HG03575 (cell line): ENCODE data around the gene FBXW7.

Experiments
- ATAC-seq: cut with Tn5 transposase; IDR thresholded peaks from one replicate; pipeline ENCODE4 v1.9.1; 2021; ENCODE audit not compliant: unreplicated experiment, insufficient number of reproducible peaks, low FRiP score; ENCODE audit errors: extremely low read depth

The FBXW7 gene

DNA sequence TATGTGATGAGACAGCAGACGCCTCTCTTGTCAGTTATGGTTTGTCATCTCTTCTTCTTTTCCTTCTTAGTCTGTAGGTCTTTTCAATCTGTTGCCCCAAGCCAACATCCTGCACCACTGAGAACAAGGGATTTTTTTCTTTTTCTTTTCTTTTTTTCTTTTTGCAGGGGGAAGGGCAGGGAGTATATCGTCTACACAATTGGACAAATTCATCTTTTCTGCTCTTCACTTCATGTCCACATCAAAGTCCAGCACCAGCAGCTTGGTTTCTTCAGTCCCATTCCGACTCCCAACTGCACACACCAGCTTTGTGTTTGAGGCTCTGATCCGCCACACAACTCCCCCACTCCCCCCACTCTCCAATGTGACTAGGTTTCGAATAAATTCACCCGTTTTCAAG lies 213.2 kb downstream of the FBXW7 start:
- no peak for ATAC-seq

DNA sequence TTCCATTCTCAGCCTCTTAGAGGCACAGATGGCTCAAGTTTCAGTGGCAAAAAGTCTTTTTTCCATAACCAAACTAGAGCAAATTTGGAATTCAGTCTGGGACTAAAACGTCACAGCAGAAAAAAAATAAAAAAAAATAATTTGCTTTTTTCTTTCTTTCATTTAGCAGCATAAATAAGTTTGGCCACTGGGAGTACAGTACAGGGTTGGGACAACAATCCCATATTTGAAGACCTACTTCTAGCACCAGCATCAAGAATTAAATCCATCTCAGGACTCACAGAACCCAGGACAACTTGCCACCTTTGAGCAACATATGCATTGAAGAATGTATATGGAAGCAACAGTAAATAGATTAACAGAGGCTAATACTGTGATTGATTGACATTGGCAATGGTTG lies 214.0 kb downstream of the FBXW7 start:
- ATAC-seq = no peak

DNA sequence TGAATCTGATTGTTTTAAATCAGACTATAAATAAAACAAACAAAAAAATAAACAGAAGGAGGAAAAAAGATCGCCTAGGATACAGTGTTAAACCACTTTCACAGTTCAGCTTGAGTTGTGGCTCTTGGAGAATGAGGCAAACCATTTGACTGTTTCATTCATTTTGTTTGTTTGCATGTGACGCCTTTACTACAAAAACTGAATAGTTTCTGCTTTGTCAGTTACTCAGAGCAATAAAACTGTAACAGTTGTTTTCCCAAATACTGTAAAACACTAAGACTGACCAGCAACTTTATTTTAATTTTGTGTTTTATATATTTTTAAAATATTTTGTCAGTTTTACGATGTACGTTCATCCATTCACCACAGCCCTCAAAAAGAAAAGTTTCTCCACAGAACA lies 214.5 kb downstream of the FBXW7 start:
- no peak for ATAC-seq

DNA sequence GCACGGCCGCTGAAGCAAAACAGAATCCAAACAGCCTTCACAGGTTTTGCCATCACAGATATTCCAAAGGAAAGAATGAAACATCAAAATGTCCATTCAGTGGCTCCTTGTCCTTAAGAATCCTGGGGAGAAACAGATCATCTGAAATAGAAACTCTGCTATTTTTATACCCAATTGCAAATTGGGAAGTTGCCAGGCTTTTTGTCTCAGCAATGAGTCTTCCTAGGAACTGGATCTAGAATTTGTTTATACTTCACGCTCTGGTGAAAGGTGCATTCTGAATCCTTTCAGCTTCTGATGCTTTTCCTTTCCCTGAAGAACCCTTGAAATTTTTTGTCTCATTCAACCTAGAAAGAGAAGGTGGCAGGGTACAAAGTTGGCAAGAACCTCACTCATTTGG lies 218.9 kb downstream of the FBXW7 start:
- no peak for ATAC-seq

DNA sequence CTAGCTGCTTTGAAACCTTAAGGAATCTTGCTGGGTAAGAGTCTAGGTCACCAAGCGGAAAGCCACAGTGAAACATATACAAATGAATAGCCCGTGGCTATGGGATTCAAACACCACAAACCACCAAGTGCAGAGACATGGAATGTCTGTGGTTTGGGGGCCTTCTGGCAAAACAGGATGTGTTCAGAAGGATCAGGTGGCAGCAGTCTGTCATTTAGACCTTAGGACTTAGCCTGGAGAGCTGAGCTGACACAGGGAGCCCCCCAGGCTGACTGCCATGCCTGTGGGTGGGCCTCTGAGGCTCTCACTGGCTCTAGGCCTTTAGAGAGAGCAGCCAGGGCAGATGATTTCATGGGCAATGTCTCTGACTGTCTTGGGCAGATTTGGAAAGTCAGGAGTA lies 225.6 kb downstream of the FBXW7 start:
- no peak for ATAC-seq

DNA sequence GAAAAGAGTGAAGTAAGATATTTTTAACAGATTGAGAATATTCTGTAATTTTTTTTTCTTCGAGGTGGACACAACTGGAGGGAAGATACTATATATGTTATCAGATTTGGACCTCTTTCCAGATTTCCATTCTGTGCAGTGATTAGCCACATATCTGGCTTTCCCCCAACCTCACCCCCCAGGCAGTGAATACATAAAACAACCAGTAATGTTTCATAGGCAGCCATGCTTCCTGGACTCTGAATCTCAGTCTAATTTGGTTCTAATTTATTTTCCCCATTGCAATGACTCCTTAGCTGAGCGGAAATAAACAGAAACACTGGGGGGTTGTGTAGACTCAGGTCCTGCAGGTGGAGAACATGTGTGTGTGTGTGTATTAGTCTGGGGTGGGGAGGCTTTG lies 226.5 kb downstream of the FBXW7 start:
- no peak for ATAC-seq

DNA sequence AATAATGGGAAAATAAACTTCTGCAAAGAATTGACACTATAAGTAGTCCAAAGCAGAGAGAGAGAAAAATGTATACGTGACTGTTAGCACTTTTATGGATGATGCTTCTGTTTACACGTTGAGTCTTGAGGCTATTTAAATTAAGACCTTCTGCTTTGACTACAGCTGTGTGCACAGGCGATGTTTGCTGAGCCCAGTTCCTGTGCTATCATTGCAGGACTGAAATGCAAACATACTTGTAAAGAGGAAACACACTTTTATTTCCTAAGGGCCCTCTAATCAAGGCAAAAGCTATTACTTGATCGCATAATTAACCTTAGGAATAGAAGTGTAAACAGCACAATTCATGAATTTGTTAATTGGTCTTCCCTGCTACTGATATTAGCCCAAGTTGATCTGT lies 226.9 kb downstream of the FBXW7 start:
- ATAC-seq = no peak

DNA sequence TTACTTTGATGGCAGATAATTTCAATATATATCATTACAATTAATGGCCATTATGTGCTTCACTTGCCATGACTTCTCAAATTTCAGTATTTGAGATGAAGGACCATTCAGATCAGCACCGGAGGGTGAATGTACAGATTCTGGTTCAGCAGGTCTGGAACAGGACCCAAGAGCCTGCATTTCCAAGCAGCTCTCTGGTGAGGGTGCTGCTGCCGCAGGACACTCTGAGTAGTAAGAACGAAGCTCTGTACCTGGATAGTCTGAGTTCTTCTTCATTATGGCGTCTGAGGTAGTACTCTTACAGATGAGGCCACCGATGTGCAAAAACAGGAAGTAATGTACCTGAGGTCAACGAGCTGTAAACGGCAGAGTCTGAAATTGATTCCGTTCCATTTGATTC lies 228.2 kb downstream of the FBXW7 start:
- no peak for ATAC-seq

DNA sequence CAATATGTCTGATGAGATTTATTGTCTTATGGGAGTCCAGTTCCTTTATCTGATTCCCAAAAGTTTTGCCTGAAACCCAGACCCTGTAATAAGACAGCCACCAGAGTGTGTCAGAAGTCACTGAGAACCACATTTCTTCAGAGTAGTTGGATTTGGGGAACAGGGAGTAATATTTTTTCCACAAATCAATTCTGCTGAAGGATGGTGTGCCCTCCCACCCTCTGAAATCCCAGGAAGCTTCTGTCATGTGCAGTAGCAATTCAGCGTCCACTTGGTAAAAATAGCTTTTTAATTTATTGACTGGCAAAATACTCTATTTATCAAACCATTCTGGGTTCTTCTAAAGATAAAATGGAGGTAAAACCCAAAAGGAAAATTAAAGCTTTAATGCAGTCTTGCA lies 229.4 kb downstream of the FBXW7 start:
- ATAC-seq = no peak

DNA sequence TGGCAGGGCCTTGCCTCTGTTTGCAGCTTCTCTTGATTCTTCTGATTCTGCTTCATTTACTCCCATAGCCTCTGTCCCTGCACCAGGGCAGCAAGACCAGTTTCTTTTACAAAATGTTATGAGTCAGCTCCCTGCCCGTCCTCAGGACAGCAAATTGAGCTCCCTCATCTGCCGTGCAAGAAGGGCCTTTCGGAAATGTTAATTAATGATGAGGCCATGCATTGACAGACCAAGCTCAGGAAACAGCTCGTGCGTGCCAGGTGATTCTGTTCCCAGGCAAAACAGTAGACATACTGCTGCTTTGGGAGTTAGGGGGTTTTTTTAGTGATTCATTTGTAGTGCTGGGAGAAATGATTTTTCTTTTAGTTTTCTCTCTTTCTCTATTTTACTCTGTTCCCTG lies 231.7 kb downstream of the FBXW7 start:
- peak; percentile 64 for ATAC-seq

DNA sequence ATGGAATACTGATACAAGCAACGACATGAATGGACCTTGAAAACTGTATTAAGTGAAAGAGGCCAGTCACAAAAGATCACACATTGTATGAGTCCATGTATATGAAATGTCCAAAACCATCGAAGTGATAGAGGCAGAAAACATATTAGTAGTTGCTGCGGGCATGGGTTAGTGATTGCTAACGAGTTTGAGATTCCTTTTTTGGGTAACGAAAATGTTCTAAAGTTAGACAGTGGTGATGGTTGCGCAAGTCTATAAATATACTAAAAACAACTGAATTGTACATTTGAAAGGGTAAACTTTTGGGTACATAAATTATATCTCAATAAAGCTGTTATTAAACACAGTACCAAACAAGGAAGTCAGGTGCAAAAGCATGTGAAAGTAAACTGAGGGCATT lies 234.5 kb downstream of the FBXW7 start:
- no peak for ATAC-seq

DNA sequence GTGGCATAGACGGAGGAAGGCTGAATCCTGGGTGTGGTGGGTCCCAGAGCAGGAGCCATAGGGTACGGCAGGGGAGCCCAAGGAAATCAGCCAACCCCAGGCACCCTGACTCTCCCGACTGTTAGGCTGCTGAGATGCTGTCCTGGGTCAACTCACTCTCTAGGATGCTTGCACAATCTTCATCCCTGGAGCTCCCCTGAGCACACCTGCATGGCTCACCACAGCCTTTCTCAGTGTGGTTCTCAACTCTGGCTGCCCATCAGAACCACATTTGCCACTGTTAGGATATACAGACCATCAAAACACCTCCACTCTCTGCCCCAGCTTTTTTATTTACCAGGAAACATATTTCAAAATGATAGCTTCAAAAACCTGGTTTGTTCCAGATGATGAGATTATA lies 236.3 kb downstream of the FBXW7 start:
- no peak for ATAC-seq

DNA sequence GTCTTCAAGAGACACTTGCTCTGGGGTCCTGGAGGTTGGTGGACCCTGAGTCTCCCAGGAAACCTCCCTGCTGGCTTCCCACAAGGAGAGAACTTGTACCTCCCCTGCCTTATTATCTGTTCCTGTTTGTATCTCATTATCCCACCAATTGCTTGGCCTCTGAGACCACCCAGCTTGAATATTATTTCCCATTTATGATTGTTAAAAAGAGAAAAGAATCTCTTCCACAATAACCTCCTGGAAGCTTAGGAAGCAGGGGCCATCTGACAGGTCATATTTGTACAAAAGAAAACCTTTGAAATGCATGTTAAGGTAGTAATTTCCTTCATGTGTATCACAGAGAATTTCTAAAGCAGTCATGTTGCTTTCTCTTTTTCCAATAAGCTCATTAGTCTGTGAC lies 239.5 kb downstream of the FBXW7 start:
- ATAC-seq = no peak

DNA sequence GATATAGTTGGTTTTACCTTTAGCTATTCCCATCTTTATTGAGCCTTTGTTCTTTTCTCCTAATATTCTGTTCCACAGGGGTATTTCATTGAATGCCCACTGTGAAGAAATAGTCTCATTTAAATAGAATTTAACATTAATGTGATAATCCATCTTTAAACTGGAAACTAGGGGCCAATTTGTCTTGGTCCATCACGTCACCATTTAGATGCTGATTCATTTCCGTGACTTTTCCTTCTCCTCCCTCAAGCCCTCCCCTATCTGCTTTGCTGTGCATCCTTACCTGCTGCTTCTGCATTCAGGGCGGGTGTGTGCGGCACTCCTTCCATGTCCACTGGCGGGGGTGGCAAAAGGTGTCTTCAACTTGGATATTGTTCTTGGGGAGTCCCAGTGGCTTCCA lies 241.1 kb downstream of the FBXW7 start:
- no peak for ATAC-seq

DNA sequence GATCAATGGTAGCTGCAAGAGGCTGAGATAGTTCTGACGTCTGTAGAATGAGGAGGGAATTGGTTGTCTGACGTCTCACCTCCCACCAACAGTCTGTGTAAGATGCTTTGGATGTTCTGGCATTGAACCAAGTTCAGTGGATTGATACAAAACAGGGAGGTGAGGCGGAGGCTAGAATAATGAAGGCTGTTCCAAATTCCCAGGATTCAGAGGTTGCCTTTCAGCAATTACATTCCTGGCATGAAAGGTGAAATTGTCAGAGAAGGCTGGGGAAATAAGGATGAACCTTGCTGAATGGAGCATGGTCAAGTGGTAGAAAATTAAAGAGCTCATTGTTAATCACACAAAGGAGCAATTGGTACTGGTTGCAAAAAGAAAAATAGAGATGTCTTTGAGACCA lies 241.6 kb downstream of the FBXW7 start:
- ATAC-seq = no peak

DNA sequence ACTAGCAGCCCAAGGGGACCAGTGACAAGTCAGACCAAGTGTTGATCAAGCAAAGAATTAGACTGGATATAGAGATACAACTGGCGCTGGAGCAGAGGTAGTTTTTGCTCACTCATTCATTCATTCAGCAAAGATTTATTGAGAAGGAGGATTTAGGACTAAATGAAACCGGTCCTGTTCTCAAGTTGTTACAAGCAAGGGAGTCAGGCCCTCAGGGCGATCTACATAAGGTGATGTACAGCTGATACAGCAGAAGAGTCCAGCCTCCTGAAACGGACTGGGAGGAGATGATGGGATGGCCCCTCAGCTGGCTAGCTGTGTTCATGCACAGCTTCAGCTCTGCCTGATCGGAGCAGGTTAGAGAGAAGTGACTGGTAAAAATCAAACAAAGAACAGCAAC lies 242.4 kb downstream of the FBXW7 start:
- ATAC-seq = no peak

DNA sequence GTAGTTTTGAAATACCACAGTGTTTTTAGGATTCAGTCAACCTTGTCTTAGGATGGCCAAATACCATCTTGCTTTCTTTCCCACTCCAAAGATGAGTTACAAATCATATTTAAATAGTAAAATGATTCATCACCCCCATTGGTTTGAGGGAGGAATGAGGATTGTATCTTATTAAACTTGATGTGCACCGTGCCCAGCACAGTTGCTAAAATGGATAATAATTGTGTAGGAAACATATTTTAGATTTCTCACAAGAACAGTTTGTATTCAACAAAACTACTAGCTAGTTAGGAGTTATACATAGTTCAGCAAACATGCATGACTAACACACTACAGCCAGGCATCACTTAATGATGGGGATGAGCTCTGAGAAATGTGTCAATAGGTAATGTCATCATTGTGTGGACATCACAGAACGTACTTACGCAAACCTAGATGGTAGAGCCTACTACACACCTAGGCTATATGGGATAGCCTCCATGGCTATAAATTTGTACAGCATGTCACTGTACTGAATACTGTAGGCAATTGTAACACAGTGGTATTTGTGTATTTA lies 245.4 kb downstream of the FBXW7 start:
- no peak for ATAC-seq

DNA sequence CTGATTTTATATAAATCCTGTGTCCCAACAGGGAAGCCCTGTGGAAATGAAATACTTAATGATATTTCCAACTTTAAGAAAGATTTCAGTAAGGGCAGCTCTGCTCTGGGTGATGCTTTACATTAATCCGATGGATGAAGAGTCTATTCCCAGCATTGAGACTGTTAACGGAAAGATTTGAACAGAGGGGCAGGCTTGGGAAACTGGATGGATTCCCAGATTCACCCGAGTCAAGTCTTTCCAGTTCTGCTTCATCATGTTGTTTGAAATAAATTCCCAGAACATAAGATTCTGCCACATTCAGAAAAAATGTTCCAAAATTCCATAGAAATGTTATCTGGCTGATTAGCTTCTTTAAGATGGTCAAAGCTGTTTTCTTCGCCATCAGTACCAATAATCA lies 246.0 kb downstream of the FBXW7 start:
- no peak for ATAC-seq

DNA sequence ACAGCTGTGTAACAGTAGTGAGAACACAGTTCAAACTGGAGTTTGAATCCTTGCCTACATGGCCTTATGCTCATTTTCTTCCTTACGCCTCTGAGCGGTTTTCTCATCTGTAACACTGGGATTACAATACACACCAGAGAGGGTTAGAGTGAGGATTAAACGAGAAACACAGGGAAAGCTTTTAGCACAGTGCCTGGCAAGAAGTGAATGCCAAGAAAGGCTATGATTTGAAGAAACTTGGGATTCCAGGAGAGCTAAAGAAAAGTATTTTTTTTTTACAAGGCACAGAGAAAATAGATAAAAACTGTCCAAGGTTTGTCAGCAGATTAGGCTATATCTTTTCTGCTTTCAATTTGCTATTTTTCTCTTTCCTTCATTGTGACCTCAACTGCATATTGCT lies 246.4 kb downstream of the FBXW7 start:
- ATAC-seq = no peak

DNA sequence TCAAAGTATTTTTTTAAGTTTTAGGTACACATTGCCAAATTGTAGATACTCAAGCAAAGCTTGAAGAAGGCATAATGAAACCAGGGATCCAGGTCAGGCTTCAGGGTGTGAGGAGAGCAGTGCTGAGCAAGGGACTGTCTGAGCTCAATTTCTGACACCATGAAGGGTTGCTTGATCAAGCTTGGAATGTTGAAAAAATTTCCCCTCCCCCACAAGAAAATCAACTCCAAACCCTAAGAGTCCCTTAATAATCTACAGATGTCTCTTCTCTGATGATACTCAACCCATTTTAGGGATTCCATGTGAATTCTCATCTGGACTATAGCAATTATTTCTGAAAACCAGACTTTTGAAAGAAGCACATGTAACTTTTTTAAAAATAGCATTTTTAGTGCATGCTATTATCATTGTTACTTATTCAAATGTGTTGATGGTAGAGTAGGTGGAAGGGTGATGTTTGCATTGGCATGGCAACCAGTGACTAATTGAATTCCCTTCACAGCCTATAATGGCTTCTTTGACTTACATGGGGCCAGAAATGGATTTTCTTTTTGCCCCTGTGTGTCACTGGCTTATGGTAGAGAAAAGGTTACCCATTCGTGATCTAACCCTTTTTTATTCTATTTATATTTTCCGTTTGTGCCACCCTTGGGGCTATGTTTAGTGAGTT lies 252.0 kb downstream of the FBXW7 start:
- no peak for ATAC-seq

DNA sequence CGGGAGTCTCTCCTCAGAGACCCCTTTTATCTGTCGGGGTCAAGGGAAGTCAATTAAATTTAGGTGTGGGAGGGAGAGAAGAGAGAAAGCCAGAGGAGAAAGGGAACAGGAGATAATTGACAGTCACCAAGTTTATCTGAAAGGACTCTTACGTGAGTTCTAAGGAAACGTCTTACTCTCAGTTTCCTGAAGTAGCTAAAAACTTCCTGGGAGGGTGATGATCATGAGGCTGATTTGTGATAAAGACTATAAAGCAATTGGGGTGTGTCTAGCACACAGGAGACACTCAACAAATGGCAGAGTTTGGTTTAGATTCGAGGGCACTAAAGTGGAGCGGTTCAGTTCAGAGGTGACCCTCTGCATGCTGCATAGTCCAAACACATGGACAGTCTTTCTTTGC lies 254.1 kb downstream of the FBXW7 start:
- no peak for ATAC-seq
